ENCODE measurements around the gene KPNA2. TPM values are rescaled to one million over a fixed set of nuclear protein-coding genes. Genes with fewer than 3 reads are reported as not detected.

Gene KPNA2
- total and polyA plus RNA-seq, 2 of the 8 experiments (the other 6 are each of a cell fraction or from before 2014, with no cell fraction given): 413 to 612 TPM

GRCh38 chr17:68019675-68020408 is 15.7 kb upstream of the KPNA2 start (continued):
- TF ChIP-seq RXRA (IDR thresholded peaks at IDR 0.05; ENCODE audit: insufficient read depth, low read depth, low read length) (0 out of 2 replicates have a peak, but pooled peaks have one; percentile 16), KDM4A (IDR thresholded peaks at IDR 0.05; ENCODE audit: low read depth, low read length, severe bottlenecking) (peak; percentile 62), TCF12 (IDR thresholded peaks at IDR 0.05; ENCODE audit: low read depth, low read length) (0 out of 2 replicates have a peak, but pooled peaks have one; percentile 43), GTF2F1 (IDR thresholded peaks at IDR 0.05; ENCODE audit: borderline replicate concordance, low read depth, low read length) (no peak), NRF1 (IDR thresholded peaks at IDR 0.05; ENCODE audit: low read depth, low read length) (peak; percentile 65), ASH2L (IDR thresholded peaks at IDR 0.05; ENCODE audit: low read length) (peak; percentile 93), SIX5 (IDR thresholded peaks at IDR 0.05; ENCODE audit: low read depth, low read length) (no peak), TAF1 (IDR thresholded peaks at IDR 0.05; ENCODE audit: low read depth, low read length) (no peak; the same call in 1 of the 2 replicates), BRCA1 (IDR thresholded peaks at IDR 0.05; ENCODE audit: low read depth, low read length) (peak; percentile 50; the same call in 1 of the 2 replicates), ZNF274 (IDR thresholded peaks at IDR 0.05; ENCODE audit: borderline replicate concordance, extremely low read depth, low read length) (no peak), SRF (IDR thresholded peaks at IDR 0.05; ENCODE audit: low read depth, low read length) (no peak), CTBP2 (IDR thresholded peaks at IDR 0.05; ENCODE audit: borderline replicate concordance, insufficient read depth, insufficient read length, low read length) (no peak), EZH2 (IDR thresholded peaks at IDR 0.05; ENCODE audit: low read depth, low read length, severe bottlenecking) (no peak), TAF7 (optimal IDR thresholded peaks at IDR 0.05; ENCODE audit: borderline replicate concordance, low read depth, low read length) (peak; percentile 78), SP1 (IDR thresholded peaks at IDR 0.05; ENCODE audit: low read depth, low read length) (no peak), SIN3A (conservative IDR thresholded peaks at IDR 0.05 in 1 of 2, IDR thresholded peaks at IDR 0.05 in 1 of 2; ENCODE audit: low read depth in 1 of 2, low read length in 2 of 2) (0 out of 4 replicates have a peak, but pooled peaks of 1 of the 2 experiments have one; percentile 9), EGR1 (IDR thresholded peaks at IDR 0.05; ENCODE audit: borderline replicate concordance, low read depth, low read length) (peak; percentile 100), PHF8 (conservative IDR thresholded peaks at IDR 0.05; ENCODE audit: low read depth, low read length) (peak; percentile 86)
- TF ChIP-seq, protein P1, sequence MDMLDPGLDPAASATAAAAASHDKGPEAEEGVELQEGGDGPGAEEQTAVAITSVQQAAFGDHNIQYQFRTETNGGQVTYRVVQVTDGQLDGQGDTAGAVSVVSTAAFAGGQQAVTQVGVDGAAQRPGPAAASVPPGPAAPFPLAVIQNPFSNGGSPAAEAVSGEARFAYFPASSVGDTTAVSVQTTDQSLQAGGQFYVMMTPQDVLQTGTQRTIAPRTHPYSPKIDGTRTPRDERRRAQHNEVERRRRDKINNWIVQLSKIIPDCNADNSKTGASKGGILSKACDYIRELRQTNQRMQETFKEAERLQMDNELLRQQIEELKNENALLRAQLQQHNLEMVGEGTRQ (IDR thresholded peaks at IDR 0.05; ENCODE audit: low read length): no peak
- TF ChIP-seq, protein P2, sequence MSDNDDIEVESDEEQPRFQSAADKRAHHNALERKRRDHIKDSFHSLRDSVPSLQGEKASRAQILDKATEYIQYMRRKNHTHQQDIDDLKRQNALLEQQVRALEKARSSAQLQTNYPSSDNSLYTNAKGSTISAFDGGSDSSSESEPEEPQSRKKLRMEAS (IDR thresholded peaks at IDR 0.05): no peak; the same call in 1 of the 2 replicates
- TF ChIP-seq, protein P3, sequence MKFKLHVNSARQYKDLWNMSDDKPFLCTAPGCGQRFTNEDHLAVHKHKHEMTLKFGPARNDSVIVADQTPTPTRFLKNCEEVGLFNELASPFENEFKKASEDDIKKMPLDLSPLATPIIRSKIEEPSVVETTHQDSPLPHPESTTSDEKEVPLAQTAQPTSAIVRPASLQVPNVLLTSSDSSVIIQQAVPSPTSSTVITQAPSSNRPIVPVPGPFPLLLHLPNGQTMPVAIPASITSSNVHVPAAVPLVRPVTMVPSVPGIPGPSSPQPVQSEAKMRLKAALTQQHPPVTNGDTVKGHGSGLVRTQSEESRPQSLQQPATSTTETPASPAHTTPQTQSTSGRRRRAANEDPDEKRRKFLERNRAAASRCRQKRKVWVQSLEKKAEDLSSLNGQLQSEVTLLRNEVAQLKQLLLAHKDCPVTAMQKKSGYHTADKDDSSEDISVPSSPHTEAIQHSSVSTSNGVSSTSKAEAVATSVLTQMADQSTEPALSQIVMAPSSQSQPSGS (IDR thresholded peaks at IDR 0.05; ENCODE audit: low read length): no peak

Data from H1 (cell line).